ENCODE measurements around the gene EMC7. TPM values are rescaled to one million over a fixed set of nuclear protein-coding genes. Genes with fewer than 3 reads are reported as not detected.

The EMC7 gene
- total and polyA plus RNA-seq, 2 of the 4 experiments (the other 2 are of a cell fraction) = 46.6 to 76.4 TPM

- Histone ChIP-seq H2BK120ac (ENCODE audit: low read depth, low read length) (no peak overlapping the region), H3K9ac (ENCODE audit: low read depth, low read length) (no peak overlapping the region), H3K4ac (ENCODE audit: low read depth, low read length) (no peak overlapping the region), H2AK5ac (ENCODE audit: low read depth, low read length) (no peak overlapping the region), H3K4me1 (ENCODE audit: control insufficient read depth, insufficient read depth, low read length) (no peaks in the 10 kb centered on the region), H4K91ac (ENCODE audit: insufficient read depth, low read depth, low read length) (no peak overlapping the region), H3K27ac (ENCODE audit: insufficient read depth, low read length) (no peak overlapping the region), H4K8ac (ENCODE audit: low read depth in 2 of 2, low read length in 2 of 2) (no peak overlapping the region), H2AFZ (replicated peaks; ENCODE audit: low read length, poor library complexity) (no peak overlapping the region), H3K14ac (replicated peaks; ENCODE audit: low read depth, low read length) (no peak overlapping the region), H3K9me1 (ENCODE audit: insufficient read depth, low read length) (no peaks in the 10 kb centered on the region), H3K56ac (ENCODE audit: extremely low read depth, insufficient read depth, low read length) (no peak overlapping the region), H4K5ac (ENCODE audit: low read depth, low read length) (no peak overlapping the region), H3K4me2 (ENCODE audit: low read depth, low read length) (no peak overlapping the region), H3K36me3 (ENCODE audit: control insufficient read depth, insufficient read depth, low read length) (no peaks in the 10 kb centered on the region), H2AK9ac (replicated peaks; ENCODE audit: low read depth, low read length, poor library complexity) (no peak overlapping the region), H2BK5ac (ENCODE audit: low read depth, low read length, poor library complexity, severe bottlenecking) (no peak overlapping the region), H4K20me1 (ENCODE audit: insufficient read depth, low read length) (no peaks in the 10 kb centered on the region), H3K4me3 (ENCODE audit: insufficient read depth, low read depth, low read length) (no peak overlapping the region), H3K18ac (ENCODE audit: low read depth, low read length) (no peak overlapping the region), H3K27me3 (ENCODE audit: control insufficient read depth, insufficient read depth, low read length) (no peaks in the 10 kb centered on the region), H2BK20ac (ENCODE audit: low read depth, low read length) (no peak overlapping the region), H3K79me1 (ENCODE audit: low read depth in 1 of 2, low read length in 2 of 2) (no peaks in the 10 kb centered on the region), H2BK15ac (ENCODE audit: low read depth, low read length) (no peak overlapping the region), H3K23ac (ENCODE audit: low read depth, low read length) (no peak overlapping the region), H3K9me3 (ENCODE audit: control insufficient read depth, insufficient read depth, low read length) (no peaks in the 10 kb centered on the region)
- DNase-seq (peak; percentile 39), ATAC-seq (ENCODE audit: low read depth) (peak; percentile 70)
- POLR2A ChIA-PET (ENCODE audit: unreplicated experiment) = no interaction called here
- dilution Hi-C loops (cut with HindIII; ENCODE audit: low sequenced_read_pairs, unreplicated experiment) (no loop called here), in situ Hi-C loops (cut with MboI; ENCODE audit: low sequenced_read_pairs) (no loop called here), intact Hi-C loops (cut with micrococcal nuclease) (loop anchor here (1.0 kb wide), 1 partner anchor 10 kb away; no protein-coding TSS in a partner anchor)
- TF ChIP-seq ELK1 (IDR thresholded peaks at IDR 0.05; ENCODE audit: borderline replicate concordance, low read depth, low read length) = no peak
- no peak for TF ChIP-seq RCOR1 (IDR thresholded peaks at IDR 0.05; ENCODE audit: insufficient replicate concordance, low read length)
- no peak for TF ChIP-seq MXI1 (IDR thresholded peaks at IDR 0.05; ENCODE audit: borderline replicate concordance, low read depth, low read length)
- no peak for TF ChIP-seq FOS (IDR thresholded peaks at IDR 0.05; ENCODE audit: low read depth, low read length)
- TF ChIP-seq POLR2A (IDR thresholded peaks at IDR 0.05; ENCODE audit: low read depth, low read length) = no peak
- TF ChIP-seq RAD21 (IDR thresholded peaks at IDR 0.05; ENCODE audit: low read length) = no peak
- no peak for TF ChIP-seq RFX5 (IDR thresholded peaks at IDR 0.05; ENCODE audit: low read depth, low read length)
- TF ChIP-seq CHD1 (IDR thresholded peaks at IDR 0.05; ENCODE audit: low read depth, low read length) = no peak
- TF ChIP-seq BHLHE40 (IDR thresholded peaks at IDR 0.05; ENCODE audit: low read depth, low read length) = no peak
- no peak for TF ChIP-seq MAZ (IDR thresholded peaks at IDR 0.05; ENCODE audit: borderline replicate concordance, low read depth, low read length)
- TF ChIP-seq USF2 (IDR thresholded peaks at IDR 0.05; ENCODE audit: low read depth, low read length) = no peak
- no peak for TF ChIP-seq NFE2L2 (IDR thresholded peaks at IDR 0.05; ENCODE audit: low read depth, low read length)
- no peak for TF ChIP-seq SMC3 (IDR thresholded peaks at IDR 0.05; ENCODE audit: low read depth, low read length)
- no peak for TF ChIP-seq MAFK (IDR thresholded peaks at IDR 0.05; ENCODE audit: low read depth, low read length)
- no peak for TF ChIP-seq CTCF (conservative IDR thresholded peaks at IDR 0.05; ENCODE audit: low read depth, low read length)
- TF ChIP-seq CEBPB (IDR thresholded peaks at IDR 0.05; ENCODE audit: low read depth, low read length) = no peak
- no CpG with 5 or more reads among the region's 1 CpG for WGBS, 2 experiments (ENCODE audit: extremely low coverage in 2 of 2, insufficient read length in 1 of 2)
- no TSS peak for BruUV-seq (replicated peaks)
- CTCF ChIA-PET = no interaction called here
These were observed 31.8 kb upstream of the EMC7 start for GRCh38 chr15:34133511-34133910.
